ENCODE results near the gene RPN1.
A peak's percentile ranks its signal among the peaks of the same experiment; 100 is the strongest.
"Not testable (repeated sequence)": the region's sequence is repeated elsewhere in the genome, so short reads cannot be mapped to it uniquely, and the experiment has no call there.

Gene RPN1

GRCh38 chr3:128653993-128654805 lies 3.6 kb upstream of the RPN1 start:
- peak; percentile 61 for DNase-seq (ENCODE audit: low read depth, low spot score)
- peak overlapping the region; percentile 47 for H3K4me3 ChIP-seq (ENCODE audit: low read length)

- DNase-seq (ENCODE audit: low read depth, low spot score); H3K4me3 ChIP-seq (ENCODE audit: low read length): not testable (repeated sequence)
These were observed 2.9 kb upstream of the RPN1 start for GRCh38 chr3:128653383-128653992.

- no peak for DNase-seq (ENCODE audit: low read depth, low spot score)
These were observed 1.5 kb downstream of the RPN1 start for GRCh38 chr3:128648940-128649663.

GRCh38 chr3:128648402-128648801 lies 2.2 kb downstream of the RPN1 start:
- H3K4me3 ChIP-seq (ENCODE audit: low read length): no peak overlapping the region

More at GRCh38 chr3:128648940-128649663, 1.5 kb downstream of the RPN1 start:
- H3K4me3 ChIP-seq (ENCODE audit: low read length): peak overlapping the region; percentile 93

GRCh38 chr3:128647307-128647706 lies 3.3 kb downstream of the RPN1 start:
- no peak for DNase-seq (ENCODE audit: low read depth, low spot score)
- no peak overlapping the region for H3K4me3 ChIP-seq (ENCODE audit: low read length)

More at GRCh38 chr3:128648402-128648801, 2.2 kb downstream of the RPN1 start:
- no peak for DNase-seq (ENCODE audit: low read depth, low spot score)

- no peak overlapping the region for H3K4me3 ChIP-seq (ENCODE audit: low read length)
- no peak for DNase-seq (ENCODE audit: low read depth, low spot score)
These were observed 16.5 kb downstream of the RPN1 start for GRCh38 chr3:128634075-128634611.

- H3K4me3 ChIP-seq (ENCODE audit: low read length): no peak overlapping the region
- DNase-seq (ENCODE audit: low read depth, low spot score): no peak
These were observed 18.3 kb downstream of the RPN1 start for GRCh38 chr3:128632301-128632700.

GRCh38 chr3:128629936-128630335 lies 20.7 kb downstream of the RPN1 start:
- no peak overlapping the region for H3K4me3 ChIP-seq (ENCODE audit: low read length)
- no peak for DNase-seq (ENCODE audit: low read depth, low spot score)

- no peak overlapping the region for H3K4me3 ChIP-seq (ENCODE audit: low read length)
- no peak for DNase-seq (ENCODE audit: low read depth, low spot score)
These were observed 25.1 kb downstream of the RPN1 start for GRCh38 chr3:128625409-128625945.

- H3K4me3 ChIP-seq (ENCODE audit: low read length): no peak overlapping the region
These were observed 26.0 kb downstream of the RPN1 start for GRCh38 chr3:128624526-128625138.

GRCh38 chr3:128623762-128624176 lies 26.8 kb downstream of the RPN1 start:
- no peak for DNase-seq (ENCODE audit: low read depth, low spot score)
- no peak overlapping the region for H3K4me3 ChIP-seq (ENCODE audit: low read length)

More at GRCh38 chr3:128624526-128625138, 26.0 kb downstream of the RPN1 start:
- no peak for DNase-seq (ENCODE audit: low read depth, low spot score)

GRCh38 chr3:128621931-128622330 lies 28.7 kb downstream of the RPN1 start:
- H3K4me3 ChIP-seq (ENCODE audit: low read length): no peak overlapping the region
- DNase-seq (ENCODE audit: low read depth, low spot score): no peak

- DNase-seq (ENCODE audit: low read depth, low spot score): no peak
- H3K4me3 ChIP-seq (ENCODE audit: low read length): no peak overlapping the region
These were observed 29.4 kb downstream of the RPN1 start for GRCh38 chr3:128621234-128621633.

- no peak overlapping the region for H3K4me3 ChIP-seq (ENCODE audit: low read length)
- DNase-seq (ENCODE audit: low read depth, low spot score): peak; percentile 37
These were observed 30.3 kb downstream of the RPN1 start for GRCh38 chr3:128620268-128620691.

- H3K4me3 ChIP-seq (ENCODE audit: low read length): 0 out of 2 replicates have a peak overlapping the region, but pooled peaks have one; percentile 78
- DNase-seq (ENCODE audit: low read depth, low spot score): no peak
These were observed 31.3 kb downstream of the RPN1 start for GRCh38 chr3:128619146-128619890.

GRCh38 chr3:128618398-128618726 lies 32.3 kb downstream of the RPN1 start:
- peak overlapping the region; percentile 78 for H3K4me3 ChIP-seq (ENCODE audit: low read length)
- DNase-seq (ENCODE audit: low read depth, low spot score): no peak

- DNase-seq (ENCODE audit: low read depth, low spot score): peak; percentile 94
These were observed 32.8 kb downstream of the RPN1 start for GRCh38 chr3:128617557-128618397.

GRCh38 chr3:128617270-128617556 lies 33.4 kb downstream of the RPN1 start:
- DNase-seq (ENCODE audit: low read depth, low spot score): no peak
- H3K4me3 ChIP-seq (ENCODE audit: low read length): peak overlapping the region; percentile 78

More at GRCh38 chr3:128617557-128618397, 32.8 kb downstream of the RPN1 start:
- peak overlapping the region; percentile 78 for H3K4me3 ChIP-seq (ENCODE audit: low read length)
